Stimulated activated naive CD4-positive, alpha-beta T cell treated with Interleukin-2 at 50 U/mL for 16 hours (primary cell): ENCODE data around the gene RAD50.
"Not testable (repeated sequence)": the region's sequence is repeated elsewhere in the genome, so short reads cannot be mapped to it uniquely, and the experiment has no call there.

Source experiments
- DNase-seq: peaks from one replicate; lab custom pipeline; 2025; lab: John Stamatoyannopoulos, UW

The RAD50 gene

GRCh38 chr5:132556763-132557477 is at the start of gene RAD50:
RAD50 (plus strand) TSS chr5:132556977; CDS start chr5:132557325, 348 bp downstream.
- DNase-seq: peak; percentile 92

GRCh38 chr5:132510076-132510475 is 46.7 kb upstream of the RAD50 start:
- DNase-seq: no peak

- not testable (repeated sequence) for DNase-seq
These were observed 43.0 kb upstream of the RAD50 start for GRCh38 chr5:132513618-132514336.

DNA sequence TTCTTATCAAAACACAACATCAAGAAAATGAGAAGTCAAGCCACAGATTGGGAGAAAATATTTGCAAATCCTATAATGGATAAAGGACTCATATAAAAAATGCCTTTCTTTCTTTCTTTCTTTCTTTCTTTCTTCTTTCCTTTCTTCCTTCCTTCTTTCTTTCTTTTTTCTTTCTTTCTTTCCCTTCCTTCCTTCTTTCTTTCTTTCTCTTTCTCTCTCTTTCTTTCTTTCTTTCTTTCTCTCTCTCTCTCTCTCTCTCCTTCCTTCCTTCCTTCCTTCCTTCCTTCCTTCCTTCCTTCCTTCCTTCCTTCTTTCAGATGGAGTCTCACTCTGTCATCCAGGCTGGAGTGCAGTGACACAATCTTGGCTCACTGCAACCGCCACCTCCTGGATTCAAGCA is 34.7 kb upstream of the RAD50 start:
- not testable (repeated sequence) for DNase-seq

DNA sequence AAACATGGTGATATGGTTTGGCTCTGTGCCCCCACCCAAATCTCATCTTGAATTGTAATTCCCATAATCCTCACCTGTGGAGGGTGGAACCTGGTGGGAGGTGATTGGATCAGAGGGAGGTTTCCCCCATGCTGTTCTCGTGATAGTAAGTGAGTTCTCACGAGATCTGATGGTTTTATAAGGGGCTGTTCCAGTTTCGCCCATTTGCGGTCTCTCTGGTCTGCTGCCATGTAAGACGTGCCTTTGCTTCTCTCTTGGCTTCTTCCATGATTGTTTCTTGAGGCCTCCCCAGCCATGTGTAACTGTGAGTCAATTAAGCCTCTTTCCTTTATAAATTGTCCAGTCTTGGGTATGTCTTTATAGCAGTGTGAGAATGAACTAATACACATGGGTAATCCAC is 31.9 kb upstream of the RAD50 start:
- DNase-seq: not testable (repeated sequence)

DNA sequence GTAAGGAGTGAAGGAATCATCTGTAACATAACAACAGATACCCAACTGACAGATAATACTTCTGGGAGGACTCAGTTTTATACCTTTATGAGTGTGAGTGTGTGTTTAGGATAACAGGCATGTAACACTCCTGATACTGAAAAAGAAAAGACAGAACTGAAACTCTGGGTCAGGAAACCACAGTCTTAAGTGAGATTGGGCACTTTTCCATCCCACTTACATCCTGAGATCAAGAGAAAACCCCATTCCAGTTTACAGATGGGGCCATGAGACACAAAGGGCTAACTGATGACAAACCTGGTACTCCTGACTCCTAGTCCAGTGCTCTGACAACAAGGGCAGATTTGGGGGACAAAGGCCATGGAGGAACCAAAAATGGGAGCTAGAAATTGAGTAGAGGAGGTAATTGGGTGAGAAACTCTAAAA is 31.5 kb upstream of the RAD50 start:
- no peak for DNase-seq

- no peak for DNase-seq
These were observed 30.3 kb upstream of the RAD50 start for GRCh38 chr5:132526290-132526973.

DNA sequence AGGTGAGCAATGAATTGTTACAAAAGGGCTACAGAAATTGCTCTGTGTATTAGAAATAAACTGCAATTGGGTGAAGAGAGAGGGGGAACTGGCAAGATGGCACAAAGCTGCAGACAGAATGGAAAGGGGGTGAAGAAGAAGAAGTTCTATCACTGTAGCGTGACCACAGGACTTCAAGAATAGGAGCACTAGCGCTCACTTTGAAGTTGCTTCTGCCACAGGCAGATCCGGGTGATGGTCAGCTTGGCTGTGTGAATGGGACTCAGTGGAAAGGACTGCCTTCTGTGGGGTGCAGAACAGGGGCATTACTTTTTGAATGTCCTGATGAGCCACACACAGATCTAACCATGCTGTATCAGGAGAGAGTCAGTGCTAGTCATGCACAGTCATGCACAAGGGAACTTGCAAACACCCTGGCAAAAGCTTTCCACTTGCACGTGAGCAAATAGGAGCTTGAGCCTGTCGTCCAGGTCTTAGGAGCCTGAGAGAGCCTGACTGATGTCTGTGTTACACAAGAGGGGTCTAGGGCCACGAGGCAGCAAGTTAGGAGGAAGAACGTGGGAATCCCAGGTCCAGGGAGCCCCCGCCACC is 29.7 kb upstream of the RAD50 start:
- DNase-seq: no peak

DNA sequence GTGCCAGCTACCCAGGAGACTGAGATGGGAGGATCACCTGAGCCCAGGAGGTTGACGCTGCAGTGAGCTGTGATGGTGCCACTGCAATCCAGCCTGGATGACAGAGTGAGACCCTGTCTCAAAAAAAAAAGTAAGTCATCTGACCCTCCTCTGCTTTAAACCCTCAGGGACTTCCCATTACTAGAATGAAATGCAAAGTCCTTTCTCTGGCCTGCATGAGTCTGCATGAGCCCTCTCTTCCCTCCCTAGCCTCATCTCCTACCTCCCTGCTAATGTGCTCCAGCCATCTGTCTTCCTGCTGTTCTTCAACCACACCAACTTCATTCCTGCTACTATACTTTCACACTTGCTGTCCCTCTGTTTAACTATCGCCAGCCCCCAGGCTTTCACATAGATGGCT is 28.8 kb upstream of the RAD50 start:
- DNase-seq: no peak

DNA sequence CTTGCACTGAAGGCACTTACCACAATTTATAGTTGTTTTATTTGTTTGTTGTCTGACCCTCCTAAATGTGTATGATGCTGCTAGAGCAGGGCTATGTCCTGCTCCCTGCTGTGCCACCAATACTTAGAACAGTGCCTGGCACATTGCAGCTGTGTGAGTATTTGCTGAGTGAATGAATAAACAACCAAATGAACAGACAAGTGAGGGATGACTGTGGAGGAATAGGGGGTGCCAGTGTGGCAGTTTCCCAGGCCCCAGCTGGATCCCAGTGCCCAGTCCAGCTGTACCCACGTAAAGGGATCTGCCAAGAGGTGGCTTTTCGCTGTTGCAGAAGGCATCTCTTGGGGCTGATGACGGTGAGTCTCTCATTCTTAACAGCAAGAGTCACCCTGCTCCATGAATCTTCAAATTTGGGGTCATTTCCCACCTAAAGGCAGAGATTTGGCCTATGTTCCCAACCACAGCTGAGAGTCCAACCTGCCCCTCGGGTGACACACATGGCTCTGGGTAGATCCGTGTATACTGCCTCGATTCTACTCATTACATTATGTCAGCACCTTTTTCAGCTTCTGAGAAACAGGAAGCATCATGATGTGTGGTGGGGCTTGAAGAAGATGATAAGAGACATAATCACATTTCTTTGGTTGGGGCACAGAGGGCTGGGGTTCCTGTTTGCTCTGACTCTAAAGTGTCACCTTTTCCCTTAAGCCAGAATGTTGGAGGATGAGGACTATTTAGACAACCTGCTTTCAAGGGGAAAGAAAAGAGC is 27.7 kb upstream of the RAD50 start:
- no peak for DNase-seq

GRCh38 chr5:132530946-132531345 is 25.8 kb upstream of the RAD50 start:
- no peak for DNase-seq

GRCh38 chr5:132539716-132540115 is 17.1 kb upstream of the RAD50 start:
- DNase-seq: no peak

GRCh38 chr5:132540149-132540548 is 16.6 kb upstream of the RAD50 start:
- DNase-seq: no peak

- no peak for DNase-seq
These were observed 16.0 kb upstream of the RAD50 start for GRCh38 chr5:132540764-132541163.

GRCh38 chr5:132543472-132544201 is 13.1 kb upstream of the RAD50 start, which contains the start of gene IL5:
IL5 (minus strand) TSS chr5:132543522; CDS start chr5:132543478, 44 bp downstream.
- DNase-seq: no peak

- peak; percentile 54 for DNase-seq
These were observed 10.7 kb upstream of the RAD50 start for GRCh38 chr5:132546108-132546507.

DNA sequence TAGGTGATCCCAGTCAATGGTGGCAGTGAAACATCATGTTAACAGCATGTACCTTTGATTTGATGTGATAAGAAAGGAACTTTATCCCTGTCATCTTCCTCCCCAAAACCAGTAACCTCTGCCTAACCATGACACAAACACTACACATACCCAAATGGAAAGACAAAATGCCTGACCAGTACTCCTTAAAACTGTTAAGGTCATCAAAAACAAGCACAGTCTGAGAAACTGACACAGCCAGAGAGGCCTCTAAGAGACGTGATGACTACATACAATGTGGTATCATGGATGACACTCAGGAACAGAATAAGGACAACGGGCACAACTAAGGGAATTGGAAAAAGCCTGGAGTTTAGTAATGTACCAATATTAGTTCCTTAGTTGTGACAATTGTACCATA is 9.5 kb upstream of the RAD50 start:
- DNase-seq: no peak

GRCh38 chr5:132548834-132549233 is 7.9 kb upstream of the RAD50 start:
- not testable (repeated sequence) for DNase-seq

GRCh38 chr5:132549576-132549975 is 7.2 kb upstream of the RAD50 start:
- no peak for DNase-seq

- no peak for DNase-seq
These were observed 519 bp upstream of the RAD50 start for GRCh38 chr5:132556153-132556762.
